K562 (cell line): ENCODE results near the gene SLC4A9. TPM values are rescaled to one million over a fixed set of nuclear protein-coding genes. Genes with fewer than 3 reads are reported as not detected.

ENCODE experiments used
- ATAC-seq: fragments of 200-7000 bp; cut with Tn5 transposase; 3 replicates; pipeline ENCODE4 v1.9.1; 2020; ENCODE audit warnings: moderate library complexity
- BruUV-seq: library from RNA; stranded (reverse); fragments of 400-500 nt; replicated peaks from 2 replicates; lab custom pipeline; 2021; lab: Mats Ljungman, UMichigan
- CTCF ChIA-PET: fragments of 300-600 bp; formaldehyde crosslinking; extraction: SDS; loops from one replicate; lab custom pipeline; 2021; ENCODE audit warnings: low intra/inter-chr PET ratio; lab: Yijun Ruan, JAX
- POLR2A ChIA-PET: fragments of 300-600, 350-650 bp; sonication (Branson Sonifier 250); formaldehyde crosslinking; extraction: SDS; loops from one replicate; lab custom pipeline; 2021; ENCODE audit warnings: antibody characterized with exemption, inconsistent platforms; lab: Yijun Ruan, JAX
- DNase-seq, 4 experiments: peaks; one replicate each; pipeline versions ENCODE4 v3.0.0 to v3.0.0-alpha.2; 2011 to 2018; ENCODE audit warnings: low spot score in 3 of 4, mixed read lengths in 3 of 4; ENCODE audit errors: extremely low read depth in 1 of 4
- FAIRE-seq: peaks from 2 replicates; lab custom pipeline; 2011; peaks lifted over from hg19 to GRCh38; lab: Jason Lieb, UNC
- H2AFZ ChIP-seq: 2 replicates; pipeline ENCODE4 v1.6.0; 2011; ENCODE audit warnings: low read depth, low read length, control low read depth, inconsistent platforms
- H3K27ac ChIP-seq: fragments of 200-600 bp; 3 replicates; pipeline ENCODE4 v1.8.0; 2011; ENCODE audit warnings: low read depth, mild to moderate bottlenecking, control low read depth, inconsistent platforms, low read length, moderate library complexity, mixed read lengths; ENCODE audit errors: extremely low read depth
- H3K27me3 ChIP-seq, 2 experiments: fragments of 300-600 bp in 1 of 2; 2 replicates in 1 of 2; 3 replicates in 1 of 2; pipeline versions ENCODE4 v1.6.0 to v1.8.0; 2011; ENCODE audit warnings: inconsistent platforms in 2 of 2, low read length in 2 of 2, mild to moderate bottlenecking in 1 of 2, mixed read lengths in 1 of 2, moderate library complexity in 1 of 2; ENCODE audit not compliant: control insufficient read depth in 2 of 2, insufficient read depth in 2 of 2
- H3K36me3 ChIP-seq: fragments of 300-600 bp; 3 replicates; pipeline ENCODE4 v1.8.0; 2011; ENCODE audit warnings: mild to moderate bottlenecking, low read length, inconsistent platforms; ENCODE audit not compliant: control insufficient read depth, insufficient read depth
- H3K4me1 ChIP-seq, 2 experiments: fragments of 200-600 bp in 1 of 2; replicated peaks in 1 of 2; 2 replicates in 1 of 2; 3 replicates in 1 of 2; pipeline versions ENCODE4 v1.5.1 to v1.8.0; 2011; ENCODE audit warnings: inconsistent platforms in 2 of 2, low read length in 2 of 2, mild to moderate bottlenecking in 1 of 2, mixed read lengths in 1 of 2, moderate library complexity in 1 of 2; ENCODE audit not compliant: control insufficient read depth in 2 of 2, insufficient read depth in 2 of 2
- H3K4me2 ChIP-seq: 2 replicates; pipeline ENCODE4 v1.6.1; 2011; ENCODE audit warnings: low read length, control low read depth, inconsistent platforms, mixed read lengths; ENCODE audit not compliant: insufficient read depth
- H3K4me3 ChIP-seq: fragments of 200-600 bp; sonication (generic), shearing (Covaris generic); 2 replicates; pipeline ENCODE4 v1.5.1; 2016; ENCODE audit warnings: control low read depth, inconsistent platforms
- H3K79me2 ChIP-seq: fragments of 200-600 bp; 3 replicates; pipeline ENCODE4 v1.8.0; 2011; ENCODE audit warnings: low read length, inconsistent platforms; ENCODE audit not compliant: control insufficient read depth, insufficient read depth
- H3K9ac ChIP-seq, 2 experiments: 2 replicates each; pipeline versions ENCODE4 v1.6.0 to v1.6.1; 2011; ENCODE audit warnings: low read depth in 2 of 2, low read length in 2 of 2, control low read depth in 1 of 2, inconsistent platforms in 1 of 2, mild to moderate bottlenecking in 1 of 2, mixed read lengths in 1 of 2; ENCODE audit not compliant: insufficient read depth in 1 of 2
- H3K9me1 ChIP-seq: one replicate; pipeline ENCODE4 v1.6.0; 2011; ENCODE audit warnings: inconsistent platforms, mild to moderate bottlenecking, low read length, moderate library complexity; ENCODE audit not compliant: control insufficient read depth, insufficient read depth
- H3K9me3 ChIP-seq: replicated peaks from 2 replicates; pipeline ENCODE4 v1.5.1; 2011; ENCODE audit warnings: low read depth, low read length, inconsistent platforms; ENCODE audit not compliant: control insufficient read depth, insufficient read depth
- H4K20me1 ChIP-seq: replicated peaks from 2 replicates; pipeline ENCODE4 v1.6.1; 2011; ENCODE audit warnings: low read length, inconsistent platforms, mixed read lengths; ENCODE audit not compliant: control insufficient read depth, insufficient read depth
- GABPB1 ChIP-seq: sonication (generic); formaldehyde crosslinking; IDR thresholded peaks from 2 replicates; pipeline ENCODE4 v1.8.0; 2022; ENCODE audit warnings: mild to moderate bottlenecking, missing genetic modification reagents
- TAF7 ChIP-seq: fragments of 450-650 bp; IDR thresholded peaks from 2 replicates; pipeline ENCODE4 v1.6.1; 2016; ENCODE audit warnings: missing genetic modification characterization, missing compliant biosample characterization
- ZEB2 ChIP-seq: fragments of 450-650 bp; IDR thresholded peaks from 2 replicates; pipeline ENCODE4 v1.6.1; 2016
- WGBS: fragments of 100-300 bp; shearing (Covaris generic); methylation state at CpG from one replicate; pipeline ENCODE4 v1.1.6; 2016; ENCODE audit warnings: low coverage, mixed read lengths; ENCODE audit not compliant: insufficient coverage; ENCODE audit errors: missing lambda C conversion rate; 5-methylcytosine and 5-hydroxymethylcytosine counted together
- in situ Hi-C: fragments of 300-500 bp; cut with MboI; formaldehyde crosslinking; loops from 4 replicates; pipeline ENCODE4 v1.15.0; 2018; ENCODE audit warnings: inconsistent platforms, mixed read lengths
- intact Hi-C: fragments of 100-400 bp; cut with micrococcal nuclease; formaldehyde crosslinking; loops from 2 replicates; pipeline ENCODE4 v1.14.2; 2022
- polyA plus RNA-seq, 8 experiments: library from polyadenylated mRNA; depleted of rRNA in 4 of 8; stranded (reverse) in 5 of 8; unstranded in 3 of 8; fragments of >200 nt; fragmentation: Nextera tagmentation in 2 of 8; fragmentation: Illumina TruSeq in 1 of 8; extraction: Ambion mirVana in 2 of 8; extraction: Trizol in 1 of 8; gene quantifications; 2 replicates each; pipeline versions ENCODE4 v1.2.1 to v1.2.3, GENCODE V29; 2011 to 2014; ENCODE audit warnings: inconsistent platforms in 1 of 8, missing spikeins in 1 of 8
- total RNA-seq, 7 experiments: library from RNA; depleted of rRNA in 6 of 7; stranded (reverse); fragments of >200 nt in 6 of 7; fragmentation: Illumina TruSeq in 2 of 7; extraction: Trizol in 2 of 7; gene quantifications; 2 replicates each; pipeline versions ENCODE4 v1.2.1 to v1.2.3, GENCODE V29; 2011 to 2021; ENCODE audit warnings: low replicate concordance in 1 of 7
- TF ChIP-seq, protein P1 (sequence below): IDR thresholded peaks from 2 replicates; pipeline ENCODE4 v1.6.1; 2012; ENCODE audit warnings: low read depth, low read length, improper control_type of control experiment, borderline replicate concordance
- TF ChIP-seq, protein P2 (sequence below): fragments of 150-350 bp; conservative IDR thresholded peaks from 2 replicates; pipeline ENCODE4 v1.6.1; 2014; ENCODE audit warnings: low read length
- TF ChIP-seq, protein P3 (sequence below): fragments of 450-650 bp; IDR thresholded peaks from one replicate; pipeline ENCODE4 v1.6.1; 2018; ENCODE audit warnings: mild to moderate bottlenecking, moderate library complexity; ENCODE audit not compliant: partially characterized antibody
- TF ChIP-seq, protein P4 (sequence below): sonication (generic); formaldehyde crosslinking; IDR thresholded peaks from 2 replicates; pipeline ENCODE4 v1.8.1; 2023; ENCODE audit warnings: missing genetic modification reagents, mild to moderate bottlenecking, borderline replicate concordance

The SLC4A9 gene
- total and polyA plus RNA-seq, 9 of the 15 experiments (the other 6 are each of a cell fraction or from before 2014, with no cell fraction given), result 0.05 to 0.13 TPM; not detected in 7

DNA sequence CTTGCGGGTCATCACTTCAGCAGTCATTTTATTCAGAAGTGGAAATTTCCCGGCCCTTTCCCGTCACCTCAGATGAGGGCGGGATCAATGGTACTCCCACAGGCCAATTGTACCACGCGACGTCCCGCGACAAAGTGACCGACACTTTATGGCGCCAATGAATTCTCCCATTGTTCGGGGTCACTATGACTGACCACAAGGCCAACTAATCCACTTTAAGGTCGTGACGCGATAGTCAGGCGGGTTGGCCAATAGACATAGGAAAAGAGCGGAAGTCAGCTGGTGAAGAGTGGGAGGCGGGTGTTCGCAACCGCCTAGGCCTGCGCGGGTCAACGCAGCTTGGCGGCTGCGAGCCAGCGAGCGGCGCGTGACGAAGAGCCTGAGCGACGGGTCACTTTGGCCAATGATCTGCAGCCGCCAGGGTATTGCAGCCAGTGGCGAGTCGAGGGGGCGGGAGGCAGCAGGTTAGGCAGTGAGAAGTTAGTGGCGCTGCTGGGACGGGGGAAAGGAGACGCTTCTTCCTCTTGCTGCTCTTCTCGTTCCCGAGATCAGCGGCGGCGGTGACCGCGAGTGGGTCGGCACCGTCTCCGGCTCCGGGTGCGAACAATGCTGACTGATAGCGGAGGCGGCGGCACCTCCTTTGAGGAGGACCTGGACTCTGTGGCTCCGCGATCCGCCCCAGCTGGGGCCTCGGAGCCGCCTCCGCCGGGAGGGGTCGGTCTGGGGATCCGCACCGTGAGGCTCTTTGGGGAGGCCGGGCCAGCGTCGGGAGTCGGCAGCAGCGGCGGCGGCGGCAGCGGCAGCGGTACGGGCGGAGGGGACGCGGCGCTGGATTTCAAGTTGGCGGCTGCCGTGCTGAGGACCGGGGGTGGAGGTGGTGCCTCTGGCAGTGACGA lies 41.6 kb downstream of the SLC4A9 start, which contains the start of gene ANKHD1:
ANKHD1 (plus strand) TSS at position 472 of the 896 bp plus-strand sequence; CDS start at position 607, 135 bp downstream.
- DNase-seq (peak; percentile 91 to 100 (median 94)), FAIRE-seq (peak; percentile 99), ATAC-seq (peak; percentile 83)
- TSS peak; percentile 63 for BruUV-seq
- POLR2A ChIA-PET, result interaction anchor here (0.5 to 2.8 kb wide), 30 partner anchors 9 to 420 kb away, joined by 3 to 18 read pairs (median 4); partner anchors contain the start of genes EIF4EBP3, HARS1, HARS2 and IK
- CTCF ChIA-PET, result interaction anchor here (0.6 kb wide), 1 partner anchor 94 kb away, joined by 4 read pairs; no protein-coding TSS in a partner anchor
- Histone ChIP-seq H2AFZ (peak within 1 kb of the TSS; percentile 100), H3K27ac (peak within 1 kb of the TSS; percentile 97), H3K9me1 (no peaks in the 10 kb centered on the region), H3K79me2 (peaks cover 80% of the 10 kb centered on the region), H3K9me3 (no peaks in the 10 kb centered on the region), H3K4me1 (peaks cover 12 to 18% of the 10 kb centered on the region in 2 experiments; a peak in 4 of 5 replicates), H3K27me3 (no peaks in the 10 kb centered on the region), H3K9ac (peak within 1 kb of the TSS; percentile 95 to 99), H3K4me3 (peak within 1 kb of the TSS; percentile 100), H3K36me3 (peaks cover 22% of the 10 kb centered on the region; the same call in 2 of the 3 replicates), H3K4me2 (peak within 1 kb of the TSS; percentile 98), H4K20me1 (peaks cover 32% of the 10 kb centered on the region)
- WGBS, result under 1% methylated on average over 66 of the region's 83 CpGs
- in situ Hi-C loops (no loop called here), intact Hi-C loops (loop anchor here (2.0 to 5.0 kb wide), 5 partner anchors 156 to 317 kb away; partner anchors contain the start of genes SRA1, TMCO6 and WDR55)
- peak; percentile 91 for TF ChIP-seq TAF7 (tag)
- TF ChIP-seq, protein P1, sequence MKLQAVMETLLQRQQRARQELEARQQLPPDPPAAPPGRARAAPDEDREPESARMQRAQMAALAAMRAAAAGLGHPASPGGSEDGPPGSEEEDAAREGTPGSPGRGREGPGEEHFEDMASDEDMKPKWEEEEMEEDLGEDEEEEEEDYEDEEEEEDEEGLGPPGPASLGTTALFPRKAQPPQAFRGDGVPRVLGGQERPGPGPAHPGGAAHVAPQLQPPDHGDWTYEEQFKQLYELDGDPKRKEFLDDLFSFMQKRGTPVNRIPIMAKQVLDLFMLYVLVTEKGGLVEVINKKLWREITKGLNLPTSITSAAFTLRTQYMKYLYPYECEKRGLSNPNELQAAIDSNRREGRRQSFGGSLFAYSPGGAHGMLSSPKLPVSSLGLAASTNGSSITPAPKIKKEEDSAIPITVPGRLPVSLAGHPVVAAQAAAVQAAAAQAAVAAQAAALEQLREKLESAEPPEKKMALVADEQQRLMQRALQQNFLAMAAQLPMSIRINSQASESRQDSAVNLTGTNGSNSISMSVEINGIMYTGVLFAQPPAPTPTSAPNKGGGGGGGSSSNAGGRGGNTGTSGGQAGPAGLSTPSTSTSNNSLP, result peak; percentile 98; the same call in 1 of the 2 replicates
- TF ChIP-seq, protein P2, sequence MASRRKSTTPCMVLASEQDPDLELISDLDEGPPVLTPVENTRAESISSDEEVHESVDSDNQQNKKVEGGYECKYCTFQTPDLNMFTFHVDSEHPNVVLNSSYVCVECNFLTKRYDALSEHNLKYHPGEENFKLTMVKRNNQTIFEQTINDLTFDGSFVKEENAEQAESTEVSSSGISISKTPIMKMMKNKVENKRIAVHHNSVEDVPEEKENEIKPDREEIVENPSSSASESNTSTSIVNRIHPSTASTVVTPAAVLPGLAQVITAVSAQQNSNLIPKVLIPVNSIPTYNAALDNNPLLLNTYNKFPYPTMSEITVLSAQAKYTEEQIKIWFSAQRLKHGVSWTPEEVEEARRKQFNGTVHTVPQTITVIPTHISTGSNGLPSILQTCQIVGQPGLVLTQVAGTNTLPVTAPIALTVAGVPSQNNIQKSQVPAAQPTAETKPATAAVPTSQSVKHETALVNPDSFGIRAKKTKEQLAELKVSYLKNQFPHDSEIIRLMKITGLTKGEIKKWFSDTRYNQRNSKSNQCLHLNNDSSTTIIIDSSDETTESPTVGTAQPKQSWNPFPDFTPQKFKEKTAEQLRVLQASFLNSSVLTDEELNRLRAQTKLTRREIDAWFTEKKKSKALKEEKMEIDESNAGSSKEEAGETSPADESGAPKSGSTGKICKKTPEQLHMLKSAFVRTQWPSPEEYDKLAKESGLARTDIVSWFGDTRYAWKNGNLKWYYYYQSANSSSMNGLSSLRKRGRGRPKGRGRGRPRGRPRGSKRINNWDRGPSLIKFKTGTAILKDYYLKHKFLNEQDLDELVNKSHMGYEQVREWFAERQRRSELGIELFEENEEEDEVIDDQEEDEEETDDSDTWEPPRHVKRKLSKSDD, result no peak
- no peak for TF ChIP-seq ZEB2
- TF ChIP-seq, protein P3, sequence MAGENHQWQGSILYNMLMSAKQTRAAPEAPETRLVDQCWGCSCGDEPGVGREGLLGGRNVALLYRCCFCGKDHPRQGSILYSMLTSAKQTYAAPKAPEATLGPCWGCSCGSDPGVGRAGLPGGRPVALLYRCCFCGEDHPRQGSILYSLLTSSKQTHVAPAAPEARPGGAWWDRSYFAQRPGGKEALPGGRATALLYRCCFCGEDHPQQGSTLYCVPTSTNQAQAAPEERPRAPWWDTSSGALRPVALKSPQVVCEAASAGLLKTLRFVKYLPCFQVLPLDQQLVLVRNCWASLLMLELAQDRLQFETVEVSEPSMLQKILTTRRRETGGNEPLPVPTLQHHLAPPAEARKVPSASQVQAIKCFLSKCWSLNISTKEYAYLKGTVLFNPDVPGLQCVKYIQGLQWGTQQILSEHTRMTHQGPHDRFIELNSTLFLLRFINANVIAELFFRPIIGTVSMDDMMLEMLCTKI, result no peak
- TF ChIP-seq, protein P4, sequence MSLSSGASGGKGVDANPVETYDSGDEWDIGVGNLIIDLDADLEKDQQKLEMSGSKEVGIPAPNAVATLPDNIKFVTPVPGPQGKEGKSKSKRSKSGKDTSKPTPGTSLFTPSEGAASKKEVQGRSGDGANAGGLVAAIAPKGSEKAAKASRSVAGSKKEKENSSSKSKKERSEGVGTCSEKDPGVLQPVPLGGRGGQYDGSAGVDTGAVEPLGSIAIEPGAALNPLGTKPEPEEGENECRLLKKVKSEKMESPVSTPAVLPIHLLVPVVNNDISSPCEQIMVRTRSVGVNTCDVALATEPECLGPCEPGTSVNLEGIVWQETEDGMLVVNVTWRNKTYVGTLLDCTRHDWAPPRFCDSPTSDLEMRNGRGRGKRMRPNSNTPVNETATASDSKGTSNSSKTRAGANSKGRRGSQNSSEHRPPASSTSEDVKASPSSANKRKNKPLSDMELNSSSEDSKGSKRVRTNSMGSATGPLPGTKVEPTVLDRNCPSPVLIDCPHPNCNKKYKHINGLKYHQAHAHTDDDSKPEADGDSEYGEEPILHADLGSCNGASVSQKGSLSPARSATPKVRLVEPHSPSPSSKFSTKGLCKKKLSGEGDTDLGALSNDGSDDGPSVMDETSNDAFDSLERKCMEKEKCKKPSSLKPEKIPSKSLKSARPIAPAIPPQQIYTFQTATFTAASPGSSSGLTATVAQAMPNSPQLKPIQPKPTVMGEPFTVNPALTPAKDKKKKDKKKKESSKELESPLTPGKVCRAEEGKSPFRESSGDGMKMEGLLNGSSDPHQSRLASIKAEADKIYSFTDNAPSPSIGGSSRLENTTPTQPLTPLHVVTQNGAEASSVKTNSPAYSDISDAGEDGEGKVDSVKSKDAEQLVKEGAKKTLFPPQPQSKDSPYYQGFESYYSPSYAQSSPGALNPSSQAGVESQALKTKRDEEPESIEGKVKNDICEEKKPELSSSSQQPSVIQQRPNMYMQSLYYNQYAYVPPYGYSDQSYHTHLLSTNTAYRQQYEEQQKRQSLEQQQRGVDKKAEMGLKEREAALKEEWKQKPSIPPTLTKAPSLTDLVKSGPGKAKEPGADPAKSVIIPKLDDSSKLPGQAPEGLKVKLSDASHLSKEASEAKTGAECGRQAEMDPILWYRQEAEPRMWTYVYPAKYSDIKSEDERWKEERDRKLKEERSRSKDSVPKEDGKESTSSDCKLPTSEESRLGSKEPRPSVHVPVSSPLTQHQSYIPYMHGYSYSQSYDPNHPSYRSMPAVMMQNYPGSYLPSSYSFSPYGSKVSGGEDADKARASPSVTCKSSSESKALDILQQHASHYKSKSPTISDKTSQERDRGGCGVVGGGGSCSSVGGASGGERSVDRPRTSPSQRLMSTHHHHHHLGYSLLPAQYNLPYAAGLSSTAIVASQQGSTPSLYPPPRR (CRISPR knock-in tag), result 0 out of 2 replicates have a peak, but pooled peaks have one; percentile 32
- peak; percentile 97 for TF ChIP-seq GABPB1
